ENCODE results near the gene LRRC17.

LRRC17 gene

DNA sequence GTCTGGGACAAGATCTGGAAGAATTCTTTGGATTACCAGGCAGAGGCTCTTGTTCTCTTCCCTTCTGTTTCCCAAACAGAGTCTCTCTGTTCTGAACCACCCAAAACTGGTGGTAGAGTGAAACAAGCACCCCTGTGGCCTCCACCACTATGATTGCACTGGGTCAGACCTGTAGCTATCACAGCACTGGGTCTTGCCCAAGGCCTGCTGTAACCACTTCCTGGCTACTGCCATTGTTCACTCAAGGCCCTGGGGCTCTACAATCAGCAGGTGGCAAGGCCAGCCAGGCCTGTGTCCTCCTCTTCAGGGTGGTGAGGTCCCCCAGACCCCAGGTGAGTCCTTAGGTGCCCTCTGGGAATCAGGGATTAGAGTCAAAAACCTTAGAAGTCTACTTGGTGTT, 4.1 kb upstream of the LRRC17 start:
- Histone ChIP-seq H4K20me1 (ENCODE audit: insufficient read depth, low read length) (no peaks in the 10 kb centered on the region), H3K4me1 (ENCODE audit: insufficient read depth, low read length, severe bottlenecking) (no peaks in the 10 kb centered on the region), H3K36me3 (ENCODE audit: insufficient read depth, low read length) (no peaks in the 10 kb centered on the region), H3K79me2 (ENCODE audit: insufficient read depth, low read length) (no peaks in the 10 kb centered on the region), H3K27ac (ENCODE audit: low read depth, low read length, poor library complexity, severe bottlenecking) (no peak overlapping the region), H3K9me3 (ENCODE audit: low read length) (no peaks in the 10 kb centered on the region), H3F3A (ENCODE audit: insufficient read depth, low read length) (no peaks in the 10 kb centered on the region), H3K27me3 (ENCODE audit: insufficient read depth, low read length) (no peaks in the 10 kb centered on the region), H3K4me3 (ENCODE audit: low read depth, low read length, poor library complexity, severe bottlenecking) (no peak overlapping the region), H3K9ac (ENCODE audit: low read length) (no peak overlapping the region), H3K9me2 (ENCODE audit: low read depth, low read length) (no peaks in the 10 kb centered on the region), H2AFZ (ENCODE audit: low read length) (no peak overlapping the region), H3K4me2 (ENCODE audit: low read length) (no peak overlapping the region)
- TF ChIP-seq, protein P1, sequence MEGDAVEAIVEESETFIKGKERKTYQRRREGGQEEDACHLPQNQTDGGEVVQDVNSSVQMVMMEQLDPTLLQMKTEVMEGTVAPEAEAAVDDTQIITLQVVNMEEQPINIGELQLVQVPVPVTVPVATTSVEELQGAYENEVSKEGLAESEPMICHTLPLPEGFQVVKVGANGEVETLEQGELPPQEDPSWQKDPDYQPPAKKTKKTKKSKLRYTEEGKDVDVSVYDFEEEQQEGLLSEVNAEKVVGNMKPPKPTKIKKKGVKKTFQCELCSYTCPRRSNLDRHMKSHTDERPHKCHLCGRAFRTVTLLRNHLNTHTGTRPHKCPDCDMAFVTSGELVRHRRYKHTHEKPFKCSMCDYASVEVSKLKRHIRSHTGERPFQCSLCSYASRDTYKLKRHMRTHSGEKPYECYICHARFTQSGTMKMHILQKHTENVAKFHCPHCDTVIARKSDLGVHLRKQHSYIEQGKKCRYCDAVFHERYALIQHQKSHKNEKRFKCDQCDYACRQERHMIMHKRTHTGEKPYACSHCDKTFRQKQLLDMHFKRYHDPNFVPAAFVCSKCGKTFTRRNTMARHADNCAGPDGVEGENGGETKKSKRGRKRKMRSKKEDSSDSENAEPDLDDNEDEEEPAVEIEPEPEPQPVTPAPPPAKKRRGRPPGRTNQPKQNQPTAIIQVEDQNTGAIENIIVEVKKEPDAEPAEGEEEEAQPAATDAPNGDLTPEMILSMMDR (IDR thresholded peaks at IDR 0.05; ENCODE audit: low read length): no peak
- TF ChIP-seq EZH2 (IDR thresholded peaks at IDR 0.05; ENCODE audit: borderline replicate concordance, low read length): no peak

- no peaks in the 10 kb centered on the region for H3K4me1 ChIP-seq (ENCODE audit: insufficient read depth, low read length, severe bottlenecking)
- no peak overlapping the region for H3K4me2 ChIP-seq (ENCODE audit: low read length)
- H3F3A ChIP-seq (ENCODE audit: insufficient read depth, low read length): no peaks in the 10 kb centered on the region
- no peak overlapping the region for H3K27ac ChIP-seq (ENCODE audit: low read depth, low read length, poor library complexity, severe bottlenecking)
- H3K79me2 ChIP-seq (ENCODE audit: insufficient read depth, low read length): no peaks in the 10 kb centered on the region
- no peak overlapping the region for H3K9ac ChIP-seq (ENCODE audit: low read length)
- no peak overlapping the region for H2AFZ ChIP-seq (ENCODE audit: low read length)
- no peak overlapping the region for H3K4me3 ChIP-seq (ENCODE audit: low read depth, low read length, poor library complexity, severe bottlenecking)
- H3K9me2 ChIP-seq (ENCODE audit: low read depth, low read length): no peaks in the 10 kb centered on the region
- H3K36me3 ChIP-seq (ENCODE audit: insufficient read depth, low read length): no peaks in the 10 kb centered on the region
- H3K27me3 ChIP-seq (ENCODE audit: insufficient read depth, low read length): no peaks in the 10 kb centered on the region
- no peaks in the 10 kb centered on the region for H4K20me1 ChIP-seq (ENCODE audit: insufficient read depth, low read length)
- H3K9me3 ChIP-seq (ENCODE audit: low read length): no peaks in the 10 kb centered on the region
- TF ChIP-seq EZH2 (IDR thresholded peaks at IDR 0.05; ENCODE audit: borderline replicate concordance, low read length): no peak
- TF ChIP-seq, protein P1 (IDR thresholded peaks at IDR 0.05; ENCODE audit: low read length): no peak
These were observed 1.0 kb downstream of the LRRC17 start for GRCh38 chr7:102913826-102914225.

DNA sequence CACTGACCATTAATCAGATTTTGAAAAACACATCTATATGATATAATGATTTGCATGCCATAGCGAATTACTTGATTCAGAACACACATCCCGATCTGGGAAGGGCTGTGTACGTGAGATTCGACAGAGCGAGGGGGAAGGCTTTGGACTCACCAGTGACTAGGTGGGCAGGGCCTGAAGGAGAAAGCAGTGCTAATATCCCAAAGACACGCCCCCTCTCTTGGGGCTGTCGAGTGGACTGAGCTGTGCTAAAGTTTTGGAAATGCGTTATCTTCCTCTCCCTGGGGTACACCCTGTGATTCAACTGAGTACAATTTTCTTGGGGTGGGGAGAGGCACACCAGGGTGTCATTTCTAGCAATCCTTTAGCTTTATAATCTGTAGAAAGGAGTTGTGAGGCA, 1.8 kb downstream of the LRRC17 start:
- no peak overlapping the region for H3K4me3 ChIP-seq (ENCODE audit: low read depth, low read length, poor library complexity, severe bottlenecking)
- no peaks in the 10 kb centered on the region for H3K27me3 ChIP-seq (ENCODE audit: insufficient read depth, low read length)
- no peaks in the 10 kb centered on the region for H3K4me1 ChIP-seq (ENCODE audit: insufficient read depth, low read length, severe bottlenecking)
- H3K9me3 ChIP-seq (ENCODE audit: low read length): no peaks in the 10 kb centered on the region
- H3F3A ChIP-seq (ENCODE audit: insufficient read depth, low read length): no peaks in the 10 kb centered on the region
- H3K27ac ChIP-seq (ENCODE audit: low read depth, low read length, poor library complexity, severe bottlenecking): no peak overlapping the region
- no peaks in the 10 kb centered on the region for H3K9me2 ChIP-seq (ENCODE audit: low read depth, low read length)
- TF ChIP-seq, protein P1 (IDR thresholded peaks at IDR 0.05; ENCODE audit: low read length): no peak
- TF ChIP-seq EZH2 (IDR thresholded peaks at IDR 0.05; ENCODE audit: borderline replicate concordance, low read length): no peak
- H3K79me2 ChIP-seq (ENCODE audit: insufficient read depth, low read length): no peaks in the 10 kb centered on the region
- no peaks in the 10 kb centered on the region for H3K36me3 ChIP-seq (ENCODE audit: insufficient read depth, low read length)
- no peaks in the 10 kb centered on the region for H4K20me1 ChIP-seq (ENCODE audit: insufficient read depth, low read length)
- no peak overlapping the region for H2AFZ ChIP-seq (ENCODE audit: low read length)
- H3K4me2 ChIP-seq (ENCODE audit: low read length): no peak overlapping the region
- no peak overlapping the region for H3K9ac ChIP-seq (ENCODE audit: low read length)
